HepG2 (cell line): ENCODE measurements around the gene POFUT2. TPM values are rescaled to one million over a fixed set of nuclear protein-coding genes. Genes with fewer than 3 reads are reported as not detected.

ENCODE experiments used
- ATAC-seq: fragments of 200-7000 bp; cut with Tn5 transposase; 3 replicates; pipeline ENCODE4 v1.9.1; 2020; ENCODE audit warnings: mild to moderate bottlenecking, moderate library complexity
- BruUV-seq: library from RNA; stranded (reverse); fragments of 400-500 nt; replicated peaks from 2 replicates; lab custom pipeline; 2021; lab: Mats Ljungman, UMichigan
- CTCF ChIA-PET: fragments of 300-600 bp; formaldehyde crosslinking; extraction: SDS; loops from one replicate; lab custom pipeline; 2021; ENCODE audit warnings: low total read pairs, inconsistent platforms, low intra/inter-chr PET ratio; lab: Yijun Ruan, JAX
- POLR2A ChIA-PET: fragments of 350-600 bp; sonication (Branson Sonifier 250); formaldehyde crosslinking; loops from one replicate; lab custom pipeline; 2020; ENCODE audit warnings: antibody characterized with exemption, inconsistent platforms; lab: Yijun Ruan, JAX
- DNase-seq: peaks from one replicate; pipeline ENCODE4 v3.0.0-alpha.2; 2015; ENCODE audit warnings: low spot score
- FAIRE-seq: peaks from 3 replicates; lab custom pipeline; 2011; peaks lifted over from hg19 to GRCh38; lab: Jason Lieb, UNC
- H2AFZ ChIP-seq: one replicate; pipeline ENCODE4 v1.6.1; 2011; ENCODE audit warnings: low read length, inconsistent platforms
- H3K27ac ChIP-seq: fragments of 300-600 bp; 3 replicates; pipeline ENCODE4 v1.8.0; 2011; ENCODE audit warnings: mixed run types, mild to moderate bottlenecking, mixed read lengths, low read length, inconsistent platforms; ENCODE audit not compliant: insufficient read depth; ENCODE audit errors: extremely low read length
- H3K27me3 ChIP-seq, 2 experiments: fragments of 200-600 bp in 1 of 2; 2 replicates in 1 of 2; 3 replicates in 1 of 2; pipeline versions ENCODE4 v1.6.0 to v1.8.0; 2011; ENCODE audit warnings: low read length in 2 of 2, mild to moderate bottlenecking in 2 of 2, moderate library complexity in 2 of 2, inconsistent platforms in 1 of 2; ENCODE audit not compliant: insufficient read depth in 2 of 2, control insufficient read depth in 1 of 2
- H3K36me3 ChIP-seq, 2 experiments: fragments of 200-600 bp in 1 of 2; replicated peaks in 1 of 2; 2 replicates in 1 of 2; 3 replicates in 1 of 2; pipeline versions ENCODE4 v1.5.1 to v1.8.0; 2011; ENCODE audit warnings: low read length in 2 of 2, inconsistent platforms in 1 of 2; ENCODE audit not compliant: insufficient read depth in 2 of 2, control insufficient read depth in 1 of 2
- H3K4me1 ChIP-seq: 2 replicates; pipeline ENCODE4 v1.5.1; 2012; ENCODE audit warnings: low read length, inconsistent platforms; ENCODE audit not compliant: insufficient read depth
- H3K4me2 ChIP-seq: 2 replicates; pipeline ENCODE4 v1.6.0; 2011; ENCODE audit warnings: low read depth, low read length, inconsistent platforms
- H3K4me3 ChIP-seq, 3 experiments: fragments of 200-600 bp in 1 of 3; sonication (generic), shearing (Covaris generic) in 1 of 3; replicated peaks in 1 of 3; 2 replicates each; pipeline ENCODE4 v1.5.1; 2011 to 2016; ENCODE audit warnings: low read length in 3 of 3, inconsistent platforms in 2 of 3, low read depth in 2 of 3, mild to moderate bottlenecking in 2 of 3, control low read depth in 1 of 3, mixed read lengths in 1 of 3; ENCODE audit not compliant: insufficient read depth in 1 of 3
- H3K79me2 ChIP-seq: one replicate; pipeline ENCODE4 v1.6.1; 2011; ENCODE audit warnings: low read length, inconsistent platforms; ENCODE audit not compliant: insufficient read depth
- H3K9ac ChIP-seq: 2 replicates; pipeline ENCODE4 v1.6.0; 2011; ENCODE audit warnings: mild to moderate bottlenecking, low read depth, low read length, inconsistent platforms; ENCODE audit not compliant: insufficient read depth
- H3K9me3 ChIP-seq: 2 replicates; pipeline ENCODE4 v1.5.1; 2012; ENCODE audit warnings: mild to moderate bottlenecking, low read length
- H4K20me1 ChIP-seq: 2 replicates; pipeline ENCODE4 v1.6.0; 2011; ENCODE audit warnings: inconsistent platforms, mild to moderate bottlenecking, low read length, moderate library complexity; ENCODE audit not compliant: insufficient read depth
- CHD2 ChIP-seq: IDR thresholded peaks from 2 replicates; pipeline ENCODE4 v1.6.1; 2011; ENCODE audit warnings: low read depth, low read length, improper control_type of control experiment
- CREM ChIP-seq, 2 experiments: sonication (generic) in 1 of 2; formaldehyde crosslinking in 1 of 2; IDR thresholded peaks; 2 replicates each; pipeline versions ENCODE4 v1.4.0 to v1.6.1; 2016 to 2020; ENCODE audit warnings: antibody characterized with exemption in 1 of 2, mild to moderate bottlenecking in 1 of 2, missing genetic modification reagents in 1 of 2
- ERF ChIP-seq: IDR thresholded peaks from 2 replicates; pipeline ENCODE4 v1.6.1; 2018; ENCODE audit warnings: missing biosample characterization, missing genetic modification reagents
- GFI1 ChIP-seq: sonication (generic); formaldehyde crosslinking; IDR thresholded peaks from 2 replicates; pipeline ENCODE4 v1.5.0; 2020; ENCODE audit warnings: missing genetic modification reagents, mild to moderate bottlenecking, borderline replicate concordance
- HNRNPLL ChIP-seq: fragments of 200-400 bp; formaldehyde crosslinking; IDR thresholded peaks from 2 replicates; pipeline ENCODE4 v1.6.1; 2017; ENCODE audit warnings: mild to moderate bottlenecking, low read depth, low read length; ENCODE audit not compliant: poor library complexity, severe bottlenecking
- IKZF1 ChIP-seq: fragments of 450-650 bp; IDR thresholded peaks from 2 replicates; pipeline ENCODE4 v1.7.1; 2016
- MTF2 ChIP-seq: sonication (generic); formaldehyde crosslinking; IDR thresholded peaks from 2 replicates; pipeline ENCODE4 v1.5.0; 2020; ENCODE audit warnings: missing genetic modification reagents, borderline replicate concordance
- NFE2L1 ChIP-seq: sonication (generic); formaldehyde crosslinking; IDR thresholded peaks from 2 replicates; pipeline ENCODE4 v1.4.0; 2020; ENCODE audit warnings: missing genetic modification reagents, mild to moderate bottlenecking, borderline replicate concordance
- SIN3A ChIP-seq: IDR thresholded peaks from 2 replicates; pipeline ENCODE4 v1.6.1; 2011; ENCODE audit warnings: low read depth, mild to moderate bottlenecking, control low read depth, low read length, borderline replicate concordance
- ZBTB42 ChIP-seq: sonication (generic); formaldehyde crosslinking; IDR thresholded peaks from 2 replicates; pipeline ENCODE4 v1.5.0; 2020; ENCODE audit warnings: mild to moderate bottlenecking, missing genetic modification reagents
- ZMYM4 ChIP-seq: sonication (generic); formaldehyde crosslinking; IDR thresholded peaks from 2 replicates; pipeline ENCODE4 v1.8.1; 2023; ENCODE audit warnings: mild to moderate bottlenecking, missing genetic modification reagents
- ZNF160 ChIP-seq: sonication (generic); formaldehyde crosslinking; IDR thresholded peaks from 2 replicates; pipeline ENCODE4 v1.8.0; 2022; ENCODE audit warnings: mild to moderate bottlenecking, inconsistent platforms, missing genetic modification reagents
- ZNF263 ChIP-seq: sonication (generic); formaldehyde crosslinking; IDR thresholded peaks from 2 replicates; pipeline ENCODE4 v1.4.0; 2020; ENCODE audit warnings: missing genetic modification reagents
- ZNF282 ChIP-seq: fragments of 450-650 bp; IDR thresholded peaks from 2 replicates; pipeline ENCODE4 v1.6.1; 2018; ENCODE audit not compliant: partially characterized antibody
- ZNF678 ChIP-seq: sonication (generic); formaldehyde crosslinking; IDR thresholded peaks from 2 replicates; pipeline ENCODE4 v1.4.0; 2020; ENCODE audit warnings: mild to moderate bottlenecking, missing genetic modification reagents
- ZNF75D ChIP-seq: sonication (generic); formaldehyde crosslinking; IDR thresholded peaks from 2 replicates; pipeline ENCODE4 v1.8.1; 2023; ENCODE audit warnings: missing genetic modification reagents, mild to moderate bottlenecking, borderline replicate concordance
- WGBS: methylation state at CpG from one replicate; pipeline ENCODE4 v1.1.6; 2017; ENCODE audit warnings: low lambda C conversion rate; 5-methylcytosine and 5-hydroxymethylcytosine counted together
- in situ Hi-C: cut with HindIII; loops from 2 replicates; pipeline ENCODE4 v1.10.0; 2017; ENCODE audit warnings: low pct_unique_long_range_greater_than_20kb; ENCODE audit not compliant: extremely low pct_ligation_motif_present
- intact Hi-C: fragments of 100-400 bp; cut with micrococcal nuclease; formaldehyde crosslinking; loops from one replicate; pipeline ENCODE4 v1.10.0; 2022; ENCODE audit not compliant: unreplicated experiment
- polyA plus RNA-seq, 8 experiments: library from polyadenylated mRNA; depleted of rRNA in 3 of 8; stranded (reverse) in 7 of 8; unstranded in 1 of 8; fragments of >200 nt; fragmentation: Illumina TruSeq in 4 of 8; extraction: Trizol in 4 of 8; gene quantifications; 2 replicates each; pipeline versions ENCODE4 v1.2.1 to v1.2.3, GENCODE V29; 2011 to 2016; ENCODE audit warnings: low read depth in 4 of 8, missing spikeins in 1 of 8, mixed read lengths in 1 of 8; ENCODE audit not compliant: insufficient read depth in 1 of 8
- total RNA-seq, 5 experiments: library from RNA; depleted of rRNA; stranded (reverse); fragments of >200 nt; fragmentation: Illumina TruSeq; extraction: Trizol; gene quantifications; 2 replicates each; pipeline ENCODE4 v1.2.3, GENCODE V29; 2016; ENCODE audit warnings: low read depth in 1 of 5
- TF ChIP-seq, protein P1 (sequence below): sonication (generic); formaldehyde crosslinking; IDR thresholded peaks from 2 replicates; pipeline ENCODE4 v1.9.0; 2021; ENCODE audit warnings: missing genetic modification reagents, borderline replicate concordance
- TF ChIP-seq, protein P2 (sequence below): conservative IDR thresholded peaks from 2 replicates; pipeline ENCODE4 v1.6.1; 2018; ENCODE audit warnings: missing genetic modification reagents

The POFUT2 gene
- total and polyA plus RNA-seq, 2 of the 13 experiments (the other 11 are each of a cell fraction or from before 2014, with no cell fraction given): 22.8 to 24.0 TPM

DNA sequence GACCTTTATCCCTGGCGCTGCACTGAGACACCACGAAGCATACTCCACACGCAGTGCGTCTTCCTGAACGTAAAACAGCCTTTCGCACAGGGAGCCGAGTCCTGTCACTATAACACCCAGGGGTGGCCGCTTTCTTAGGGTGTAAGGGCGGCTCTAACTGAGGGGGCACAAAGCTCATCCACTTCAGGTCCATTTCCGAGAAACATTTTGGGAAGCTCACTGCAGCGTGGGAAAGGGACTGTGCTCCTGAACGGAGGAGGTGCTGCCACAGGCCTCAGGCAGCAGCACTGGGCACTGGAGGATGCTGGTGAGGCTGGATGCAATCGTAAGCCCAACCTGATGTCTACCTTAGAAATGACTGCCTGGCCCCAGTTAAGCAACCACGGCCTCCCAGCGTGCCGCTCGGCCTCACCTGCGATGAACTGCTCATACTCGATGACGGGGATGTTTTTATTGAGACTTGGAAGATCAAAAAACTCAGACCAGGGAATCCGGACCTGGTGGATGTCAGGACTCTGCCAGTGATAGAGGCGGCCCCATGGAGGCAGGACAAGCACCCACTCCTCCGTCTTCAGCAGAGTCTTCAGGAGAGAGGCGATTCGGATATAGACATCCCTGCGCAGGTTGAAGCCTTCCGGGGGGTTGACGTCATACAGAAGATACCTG, 2.3 kb downstream of the POFUT2 start:
- no peak for TF ChIP-seq ZNF160
- TF ChIP-seq GFI1: no peak
- TF ChIP-seq CREM (IDR thresholded peaks at IDR 0.05): no peak
- no peak for TF ChIP-seq CREM (CRISPR knock-in tag; IDR thresholded peaks at IDR 0.05)
- TF ChIP-seq ZMYM4 (CRISPR knock-in tag): no peak
- no peak for TF ChIP-seq SIN3A
- no peak for TF ChIP-seq ZNF678 (CRISPR knock-in tag)
- no peak for TF ChIP-seq ZNF263 (CRISPR knock-in tag)
- TF ChIP-seq ERF (CRISPR knock-in tag): no peak
- WGBS: 97% methylated on average over 28 of the region's 28 CpGs
- no peak overlapping the region for H3K4me3 ChIP-seq
- H3K27me3 ChIP-seq: no peaks in the 10 kb centered on the region
- DNase-seq (no peak), ATAC-seq (no peak), FAIRE-seq (no peak)
- H2AFZ ChIP-seq: no peak overlapping the region
- no peaks in the 10 kb centered on the region for H4K20me1 ChIP-seq
- ChIA-PET POLR2A (no interaction called here), CTCF (no interaction called here)
- H3K4me1 ChIP-seq: peaks cover 17% of the 10 kb centered on the region
- no peak overlapping the region for H3K4me2 ChIP-seq
- BruUV-seq: no TSS peak
- intact Hi-C loops: no loop called here
- no peak overlapping the region for H3K27ac ChIP-seq
- H3K79me2 ChIP-seq: peaks cover 13% of the 10 kb centered on the region
- H3K9me3 ChIP-seq: no peaks in the 10 kb centered on the region
- H3K9ac ChIP-seq: no peak overlapping the region
- H3K36me3 ChIP-seq: peaks cover 23 to 47% of the 10 kb centered on the region in 2 experiments; a peak in 4 of 5 replicates
- in situ Hi-C loops: no loop called here

DNA sequence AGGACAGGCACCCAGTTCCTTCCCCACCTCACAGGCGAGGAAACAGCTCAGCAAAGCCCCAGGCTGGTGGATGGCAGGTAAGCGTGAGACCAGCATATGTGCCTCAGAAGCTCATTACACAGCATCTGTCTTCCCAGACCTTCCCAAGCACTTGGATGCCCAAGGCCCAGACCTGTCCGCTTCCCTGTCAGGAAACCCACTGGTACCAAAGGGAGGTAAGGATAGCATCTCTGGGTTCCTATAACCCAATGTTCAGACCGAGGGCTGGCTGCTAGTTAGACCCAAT, 3.3 kb downstream of the POFUT2 start:
- in situ Hi-C loops (no loop called here), intact Hi-C loops (no loop called here)
- Histone ChIP-seq H3K27me3 (no peaks in the 10 kb centered on the region), H3K9me3 (no peaks in the 10 kb centered on the region), H4K20me1 (no peaks in the 10 kb centered on the region), H3K4me2 (no peak overlapping the region), H3K4me3 (no peak overlapping the region), H2AFZ (no peak overlapping the region), H3K79me2 (peaks cover 13% of the 10 kb centered on the region), H3K36me3 (peaks cover 25 to 57% of the 10 kb centered on the region in 2 experiments; a peak in 4 of 5 replicates), H3K9ac (no peak overlapping the region), H3K27ac (no peak overlapping the region), H3K4me1 (peaks cover 14% of the 10 kb centered on the region)
- WGBS: 100% methylated on average over 2 of the region's 4 CpGs
- DNase-seq (no peak), FAIRE-seq (no peak), ATAC-seq (no peak)
- BruUV-seq: no TSS peak
- TF ChIP-seq ZNF282 (no peak), ZNF75D (CRISPR knock-in tag) (no peak), HNRNPLL (no peak), CHD2 (no peak), ZBTB42 (CRISPR knock-in tag) (no peak), NFE2L1 (CRISPR knock-in tag) (no peak), MTF2 (CRISPR knock-in tag) (no peak), IKZF1 (no peak)
- TF ChIP-seq, protein P1, sequence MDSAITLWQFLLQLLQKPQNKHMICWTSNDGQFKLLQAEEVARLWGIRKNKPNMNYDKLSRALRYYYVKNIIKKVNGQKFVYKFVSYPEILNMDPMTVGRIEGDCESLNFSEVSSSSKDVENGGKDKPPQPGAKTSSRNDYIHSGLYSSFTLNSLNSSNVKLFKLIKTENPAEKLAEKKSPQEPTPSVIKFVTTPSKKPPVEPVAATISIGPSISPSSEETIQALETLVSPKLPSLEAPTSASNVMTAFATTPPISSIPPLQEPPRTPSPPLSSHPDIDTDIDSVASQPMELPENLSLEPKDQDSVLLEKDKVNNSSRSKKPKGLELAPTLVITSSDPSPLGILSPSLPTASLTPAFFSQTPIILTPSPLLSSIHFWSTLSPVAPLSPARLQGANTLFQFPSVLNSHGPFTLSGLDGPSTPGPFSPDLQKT (CRISPR knock-in tag): no peak
- TF ChIP-seq, protein P2, sequence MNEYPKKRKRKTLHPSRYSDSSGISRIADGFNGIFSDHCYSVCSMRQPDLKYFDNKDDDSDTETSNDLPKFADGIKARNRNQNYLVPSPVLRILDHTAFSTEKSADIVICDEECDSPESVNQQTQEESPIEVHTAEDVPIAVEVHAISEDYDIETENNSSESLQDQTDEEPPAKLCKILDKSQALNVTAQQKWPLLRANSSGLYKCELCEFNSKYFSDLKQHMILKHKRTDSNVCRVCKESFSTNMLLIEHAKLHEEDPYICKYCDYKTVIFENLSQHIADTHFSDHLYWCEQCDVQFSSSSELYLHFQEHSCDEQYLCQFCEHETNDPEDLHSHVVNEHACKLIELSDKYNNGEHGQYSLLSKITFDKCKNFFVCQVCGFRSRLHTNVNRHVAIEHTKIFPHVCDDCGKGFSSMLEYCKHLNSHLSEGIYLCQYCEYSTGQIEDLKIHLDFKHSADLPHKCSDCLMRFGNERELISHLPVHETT: no peak
- CTCF ChIA-PET: no interaction called here
- POLR2A ChIA-PET: no interaction called here
